Measurements from ENCODE around the gene FKBP3. TPM values are rescaled to one million over a fixed set of nuclear protein-coding genes. Genes with fewer than 3 reads are reported as not detected.

Gene FKBP3
- total RNA-seq, 1 donor from 2014 or later, result 58.0 TPM

GRCh38 chr14:45072126-45072525, 62.2 kb downstream of the FKBP3 start:
- Mint-ChIP-seq H3K27ac (no peak overlapping the region), H3K9me3 (no peaks in the 10 kb centered on the region), H3K36me3 (ENCODE audit: low read depth) (peaks cover 2% of the 10 kb centered on the region), H3K4me3 (no peak overlapping the region), H3K4me1 (ENCODE audit: low read depth) (peaks cover 7% of the 10 kb centered on the region), H3K27me3 (ENCODE audit: insufficient read depth) (no peaks in the 10 kb centered on the region)
- intact Hi-C loops (cut with micrococcal nuclease), result no loop called here
- DNase-seq (ENCODE audit: low spot score), result no peak

- Mint-ChIP-seq H3K27me3 (ENCODE audit: insufficient read depth) (no peaks in the 10 kb centered on the region), H3K4me3 (no peak overlapping the region), H3K27ac (no peak overlapping the region), H3K36me3 (ENCODE audit: low read depth) (peaks cover 4% of the 10 kb centered on the region), H3K4me1 (ENCODE audit: low read depth) (peaks cover 7% of the 10 kb centered on the region), H3K9me3 (no peaks in the 10 kb centered on the region)
- intact Hi-C loops (cut with micrococcal nuclease), result no loop called here
- no peak for DNase-seq (ENCODE audit: low spot score)
These were observed 64.1 kb downstream of the FKBP3 start for GRCh38 chr14:45070215-45070614.

GRCh38 chr14:45068396-45068795, 65.9 kb downstream of the FKBP3 start:
- no peak overlapping the region for H3K27ac Mint-ChIP-seq
- no peaks in the 10 kb centered on the region for H3K9me3 Mint-ChIP-seq
- intact Hi-C loops (cut with micrococcal nuclease), result no loop called here
- peaks cover 9% of the 10 kb centered on the region for H3K36me3 Mint-ChIP-seq (ENCODE audit: low read depth)
- DNase-seq (ENCODE audit: low spot score), result no peak
- no peak overlapping the region for H3K4me3 Mint-ChIP-seq
- peaks cover 7% of the 10 kb centered on the region for H3K4me1 Mint-ChIP-seq (ENCODE audit: low read depth)
- no peaks in the 10 kb centered on the region for H3K27me3 Mint-ChIP-seq (ENCODE audit: insufficient read depth)

GRCh38 chr14:45066667-45067066, 67.6 kb downstream of the FKBP3 start:
- intact Hi-C loops (cut with micrococcal nuclease), result no loop called here
- no peak for DNase-seq (ENCODE audit: low spot score)
- Mint-ChIP-seq H3K27me3 (ENCODE audit: insufficient read depth) (no peaks in the 10 kb centered on the region), H3K27ac (no peak overlapping the region), H3K36me3 (ENCODE audit: low read depth) (peaks cover 12% of the 10 kb centered on the region), H3K4me3 (no peak overlapping the region), H3K9me3 (no peaks in the 10 kb centered on the region), H3K4me1 (ENCODE audit: low read depth) (peaks cover 7% of the 10 kb centered on the region)

- no peak overlapping the region for H3K4me3 Mint-ChIP-seq
- no peak overlapping the region for H3K27ac Mint-ChIP-seq
- peaks cover 10% of the 10 kb centered on the region for H3K36me3 Mint-ChIP-seq (ENCODE audit: low read depth)
- no peak for DNase-seq (ENCODE audit: low spot score)
- no peaks in the 10 kb centered on the region for H3K27me3 Mint-ChIP-seq (ENCODE audit: insufficient read depth)
- H3K9me3 Mint-ChIP-seq, result no peaks in the 10 kb centered on the region
- H3K4me1 Mint-ChIP-seq (ENCODE audit: low read depth), result peaks cover 7% of the 10 kb centered on the region
- intact Hi-C loops (cut with micrococcal nuclease), result no loop called here
These were observed 68.3 kb downstream of the FKBP3 start for GRCh38 chr14:45065956-45066355.

Other genes starting within 250 kb of the FKBP3 start
- 15.9 and 16.9 TPM in 2 replicates for gene KLHL28, start 172.5 kb downstream of the FKBP3 start, total RNA-seq
- 9.3 TPM in 2 replicates for gene TOGARAM1, start 172.3 kb downstream of the FKBP3 start, total RNA-seq
- 51.2 and 55.7 TPM in 2 replicates for gene PRPF39, start 50.4 kb downstream of the FKBP3 start, total RNA-seq
- gene FANCM, start 1.4 kb upstream of the FKBP3 start, total RNA-seq, result 15.8 and 18.3 TPM in 2 replicates
- 66.4 and 66.6 TPM in 2 replicates for gene MIS18BP1, start 118.7 kb upstream of the FKBP3 start, total RNA-seq

All from activated T-helper 1 cell treated with anti-CD3 and anti-CD28 coated beads, Interleukin-12 subunit alpha, Interleukin-12 subunit beta, Interleukin-2, Interleukin-4 antibody, amounts not matched to agents 30 ng/mL and 10 ng/mL and 1 ng/mL, durations not matched to agents 14 hours and 24 hours and 36 hours (primary cell).